HG03139 (cell line): ENCODE results near the gene SPNS3.

Experiments used
- ATAC-seq: cut with Tn5 transposase; IDR thresholded peaks from one replicate; pipeline ENCODE4 v1.9.1; 2021; ENCODE audit not compliant: unreplicated experiment

The SPNS3 gene

DNA sequence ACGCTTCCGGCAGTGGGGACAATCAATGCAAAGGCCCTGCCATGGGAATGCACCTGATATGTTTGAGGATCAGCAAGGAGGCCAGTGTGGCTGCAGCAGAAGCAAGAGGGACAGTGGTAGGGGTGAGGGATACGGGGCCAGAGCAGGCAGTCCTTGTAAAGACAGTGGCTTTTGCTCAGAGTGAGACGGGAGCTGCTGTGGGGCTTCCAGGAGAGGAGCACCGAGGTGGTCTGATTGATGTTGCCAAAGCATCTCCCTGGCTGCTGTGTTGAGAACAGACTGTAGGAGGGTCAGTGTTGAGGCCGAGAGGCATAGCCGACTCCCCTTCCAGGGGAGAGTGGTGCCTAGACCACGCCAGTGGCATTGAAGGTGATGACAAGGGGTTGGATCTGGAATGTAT, 53.6 kb downstream of the SPNS3 start:
- no peak for ATAC-seq

DNA sequence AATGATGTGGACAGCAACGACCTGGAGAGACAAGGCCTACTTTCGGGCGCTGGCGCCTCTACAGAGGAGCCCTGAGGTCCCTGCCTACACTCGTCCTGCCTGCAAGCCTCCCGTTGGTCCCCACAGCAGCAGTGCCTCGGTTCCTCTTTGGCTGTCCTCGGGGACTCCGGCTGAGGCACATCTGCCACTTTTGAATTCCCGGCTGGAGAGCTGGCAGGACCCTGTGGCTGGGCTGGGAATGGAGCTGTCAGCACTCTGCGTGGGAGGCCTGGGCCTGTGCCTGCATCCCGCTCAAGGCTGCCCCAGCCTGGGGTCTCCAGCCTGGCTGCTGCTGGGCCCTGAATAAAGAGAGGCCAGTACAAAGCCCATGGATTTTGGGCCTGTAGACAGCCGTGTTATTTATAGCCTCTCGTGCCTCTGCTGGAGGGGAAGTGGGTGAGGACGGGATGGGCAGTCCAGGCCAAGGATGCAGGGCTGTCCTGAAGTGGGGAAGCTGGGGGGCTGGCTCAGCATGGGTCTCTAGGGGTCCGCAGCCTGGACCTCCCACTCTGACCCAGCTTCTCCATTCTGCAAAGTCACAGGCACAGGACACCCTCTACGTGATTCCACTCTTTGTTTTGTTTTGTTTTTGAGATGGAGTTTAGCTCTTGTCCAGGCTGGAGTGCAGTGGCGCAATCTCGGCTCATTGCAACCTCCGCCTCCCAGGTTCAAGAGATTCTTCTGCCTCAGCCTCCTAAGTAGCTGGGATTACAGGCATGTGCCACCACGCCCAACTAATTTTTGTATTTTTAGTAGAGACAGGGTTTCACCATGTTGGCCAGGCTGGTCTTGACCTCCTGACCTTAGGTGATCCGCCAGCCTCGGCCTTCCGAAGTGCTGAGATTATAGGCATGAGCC, 54.3 kb downstream of the SPNS3 start:
- no peak for ATAC-seq

DNA sequence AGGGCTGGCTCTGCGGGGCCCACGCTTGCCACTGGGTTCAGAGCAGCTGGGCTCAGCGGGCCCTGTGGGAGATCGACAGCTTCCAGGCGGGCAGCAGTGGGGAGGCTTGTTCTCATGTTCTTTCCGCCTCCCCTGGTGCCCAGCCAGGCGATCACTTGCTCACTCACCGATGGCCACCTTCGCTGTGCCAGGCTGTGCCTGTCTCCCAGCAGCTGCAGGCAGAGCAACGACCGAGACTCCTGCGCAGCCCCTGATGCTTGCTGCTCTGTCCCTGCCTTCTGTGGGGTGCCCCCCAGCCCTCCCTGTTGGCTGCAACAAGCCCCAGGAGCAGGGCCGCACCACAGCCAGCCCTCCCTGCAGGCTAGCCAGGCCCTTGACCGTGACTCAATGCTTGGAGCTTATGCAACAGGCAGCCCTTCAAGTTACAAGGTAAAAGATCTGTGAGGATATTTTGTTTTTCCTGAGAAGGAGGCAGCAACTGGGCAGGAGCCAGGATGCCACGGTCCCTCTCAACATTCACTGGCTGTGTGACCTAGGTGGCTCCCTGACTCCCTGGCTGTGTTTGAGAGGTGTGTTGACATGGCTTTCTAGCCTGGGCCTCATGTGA, 55.4 kb downstream of the SPNS3 start:
- ATAC-seq = no peak

DNA sequence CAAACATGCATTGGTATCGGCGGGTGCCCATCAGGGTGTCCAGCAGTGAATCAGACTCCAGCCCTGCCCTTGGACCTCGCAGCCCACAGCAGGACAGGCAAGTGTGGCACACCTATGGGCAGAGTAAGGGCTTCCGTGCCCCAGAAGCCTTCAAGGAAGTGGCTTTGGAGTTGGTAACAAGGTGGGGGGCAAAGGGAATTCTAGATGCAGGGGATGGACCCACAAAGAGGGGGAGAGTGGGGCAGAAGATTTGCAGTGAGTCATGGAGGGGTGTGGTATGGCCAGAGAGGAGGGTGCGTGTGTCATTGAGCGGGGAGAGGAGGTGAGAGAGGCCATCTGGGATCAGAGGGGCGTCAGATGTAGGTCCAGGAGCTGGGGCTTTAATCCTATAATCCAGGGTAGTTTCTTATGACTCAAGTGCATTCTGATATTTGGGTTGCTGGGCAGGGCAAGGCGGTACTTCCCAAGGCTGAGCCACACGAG, 56.4 kb downstream of the SPNS3 start:
- no peak for ATAC-seq

DNA sequence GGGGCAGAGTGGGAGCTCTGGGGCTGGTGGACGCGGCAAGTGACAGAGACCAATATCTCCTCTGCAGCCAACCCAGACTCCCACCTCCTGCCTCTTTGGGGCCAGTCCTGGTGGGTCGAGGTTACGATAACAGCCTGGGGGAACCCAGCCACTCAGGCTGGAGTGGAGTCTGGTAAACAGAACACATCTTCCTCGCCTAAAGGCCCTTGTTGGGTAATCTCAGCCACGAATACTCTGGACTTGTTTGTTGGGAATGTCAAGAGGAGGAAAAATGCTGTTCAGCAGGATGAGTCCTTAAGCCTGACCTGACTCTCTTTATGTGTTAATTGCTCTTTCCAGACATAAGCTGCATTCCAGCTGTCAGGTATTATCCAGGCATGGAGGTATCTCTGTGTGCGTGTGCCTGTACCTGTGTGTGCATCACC, 56.9 kb downstream of the SPNS3 start:
- no peak for ATAC-seq

DNA sequence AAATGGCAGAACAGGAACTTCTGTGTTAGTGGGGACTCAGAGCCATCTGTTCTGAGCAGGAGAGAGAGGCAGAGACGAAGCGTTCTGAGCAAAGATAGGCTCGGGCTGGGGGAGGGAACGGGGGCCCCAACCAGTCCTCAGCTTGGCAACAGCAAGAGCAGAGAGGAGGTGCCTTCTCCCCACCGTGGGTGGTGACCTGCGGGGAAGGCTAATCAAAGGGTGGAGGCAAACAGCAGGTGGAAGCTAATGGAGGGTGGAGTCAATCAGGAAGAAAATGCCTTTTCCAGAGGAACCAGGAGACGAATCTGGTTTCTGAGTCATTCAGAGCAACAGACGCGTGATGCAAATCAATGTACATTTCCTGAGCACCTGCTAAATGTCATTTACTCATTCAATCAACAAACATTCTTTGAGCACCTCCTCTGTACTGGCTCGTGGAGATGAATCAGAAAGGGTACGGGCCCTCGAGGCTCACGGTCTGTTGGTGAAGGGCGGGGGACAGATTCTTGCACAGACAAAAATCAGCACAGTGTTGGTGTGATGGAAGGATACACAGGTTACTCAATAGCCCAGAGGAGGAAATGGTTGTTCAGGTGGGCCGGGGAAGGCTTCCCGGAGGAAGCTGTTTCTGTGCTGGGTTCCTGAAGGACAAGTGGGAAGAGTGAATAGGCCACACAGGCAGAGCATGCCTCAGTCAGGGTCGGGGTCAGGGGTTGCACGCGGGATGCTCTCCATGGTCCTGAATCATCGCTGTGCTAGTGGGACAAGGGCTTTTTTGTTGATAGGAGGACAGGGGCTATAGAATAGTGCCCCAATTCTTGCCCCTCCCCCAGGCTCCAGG, 59.2 kb downstream of the SPNS3 start:
- no peak for ATAC-seq

DNA sequence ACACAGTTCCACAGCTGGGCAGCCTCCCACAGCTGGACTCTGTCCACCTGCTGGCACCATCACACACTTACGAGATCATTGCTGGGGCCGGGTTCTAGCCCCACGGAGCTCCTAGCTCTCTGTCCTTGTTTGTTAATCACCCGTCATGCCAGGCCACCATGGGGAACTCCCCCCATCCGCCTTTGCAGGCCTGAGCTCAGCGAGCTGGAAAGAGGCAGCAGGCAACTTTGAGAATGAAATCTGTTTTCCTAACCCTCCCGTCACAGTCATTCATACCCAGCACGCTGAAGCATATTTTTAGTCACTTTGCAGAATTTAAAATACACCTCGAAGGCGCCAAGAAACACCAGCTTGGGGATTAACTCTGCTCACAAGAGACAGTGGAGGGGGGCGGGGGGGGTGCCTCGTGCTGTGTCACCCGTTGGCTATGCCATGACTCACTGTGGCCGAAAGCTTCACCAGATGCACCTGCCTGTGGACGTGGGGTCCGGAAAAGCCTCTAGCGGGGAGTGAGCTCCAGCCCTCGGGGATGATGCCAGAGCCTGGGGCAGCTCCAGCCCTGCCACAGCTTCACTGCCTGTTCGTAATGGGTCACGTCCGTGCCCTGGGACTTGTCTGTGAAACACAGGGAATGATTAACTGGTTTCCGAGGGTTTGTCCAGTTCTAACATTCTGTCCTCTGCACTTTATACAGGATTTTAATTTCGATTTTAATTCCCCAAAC, 63.5 kb downstream of the SPNS3 start:
- no peak for ATAC-seq

DNA sequence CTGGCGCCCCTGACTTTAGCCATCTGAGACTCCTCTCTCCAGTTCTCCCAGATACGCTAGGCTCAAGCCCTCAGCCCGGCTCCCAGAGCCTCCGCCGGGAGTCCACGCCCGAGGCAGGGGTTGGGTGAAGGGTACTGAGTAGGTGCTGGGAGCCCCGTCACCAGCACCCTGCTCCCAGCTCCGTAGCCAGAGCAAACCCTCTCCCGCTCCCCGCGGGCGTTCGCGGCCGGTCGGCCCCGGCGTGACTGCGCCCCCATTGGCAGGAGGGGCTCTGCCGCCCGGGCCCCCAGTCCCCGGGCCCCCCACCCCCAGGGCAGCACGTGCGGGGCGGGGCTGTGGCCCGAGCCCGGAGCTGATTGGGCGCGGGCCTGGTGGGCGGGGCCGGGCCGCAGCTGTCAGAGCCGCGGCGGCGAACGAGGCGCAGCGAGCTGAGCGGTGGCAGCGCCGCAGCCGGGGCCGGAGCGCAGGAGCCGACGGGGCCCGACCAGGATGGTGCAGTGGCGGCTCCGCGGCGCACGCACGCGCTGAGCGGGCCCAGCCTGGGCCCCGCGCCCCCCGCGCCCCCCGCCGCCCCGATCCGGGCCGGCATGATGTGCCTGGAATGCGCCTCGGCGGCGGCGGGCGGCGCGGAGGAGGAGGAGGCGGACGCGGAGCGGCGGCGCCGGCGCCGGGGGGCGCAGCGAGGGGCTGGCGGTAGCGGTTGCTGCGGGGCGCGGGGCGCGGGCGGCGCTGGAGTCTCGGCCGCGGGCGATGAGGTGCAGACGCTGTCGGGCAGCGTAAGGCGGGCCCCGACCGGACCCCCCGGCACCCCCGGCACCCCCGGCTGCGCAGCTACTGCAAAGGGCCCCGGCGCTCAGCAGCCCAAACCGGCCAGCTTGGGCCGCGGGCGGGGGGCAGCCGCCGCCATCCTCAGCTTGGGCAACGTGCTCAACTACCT, 65.0 kb downstream of the SPNS3 start, which contains the start of gene SPNS2:
Gene SPNS2, plus strand, starts transcription at position 421 of the 937 bp plus-strand sequence. Its CDS starts 167 bp downstream, at position 588.
- ATAC-seq = peak; percentile 58

DNA sequence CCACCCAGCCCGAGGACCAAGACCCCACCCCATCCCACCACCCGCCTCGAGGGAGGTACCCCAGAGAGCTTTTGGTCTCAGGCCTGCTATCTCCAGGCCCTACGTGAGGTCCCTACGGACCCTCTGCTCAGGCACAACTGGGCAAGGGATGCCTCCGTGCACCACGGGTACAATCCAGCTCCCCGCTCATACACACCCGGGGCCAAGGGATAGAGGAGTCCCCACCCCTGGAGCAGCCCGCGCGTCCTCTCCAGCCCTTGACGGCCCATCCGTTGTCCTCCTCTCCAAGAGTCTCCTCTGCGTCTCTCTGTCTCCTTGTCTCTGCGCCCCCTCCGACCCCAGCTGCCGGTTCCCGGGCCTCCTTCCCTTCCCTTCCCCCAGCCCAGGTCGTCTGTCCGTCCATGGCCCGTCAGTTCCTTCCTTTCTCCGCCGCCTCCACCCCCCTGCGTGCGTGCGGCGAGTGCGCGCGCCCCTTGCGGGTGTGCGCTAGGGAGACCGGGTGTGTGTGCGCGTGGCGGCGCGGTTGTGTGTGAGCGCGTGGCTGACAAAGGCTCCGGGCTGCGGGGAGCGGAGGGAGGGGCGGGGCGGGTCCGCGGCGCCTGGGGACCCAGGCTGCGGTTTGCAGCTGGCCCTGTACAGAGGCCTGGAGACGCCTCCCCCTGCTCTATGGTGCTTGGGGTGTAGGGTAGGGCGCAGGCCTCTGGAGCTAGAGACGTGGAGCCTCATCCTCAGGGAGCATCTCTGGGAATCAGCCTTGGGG, 65.9 kb downstream of the SPNS3 start:
- no peak for ATAC-seq

DNA sequence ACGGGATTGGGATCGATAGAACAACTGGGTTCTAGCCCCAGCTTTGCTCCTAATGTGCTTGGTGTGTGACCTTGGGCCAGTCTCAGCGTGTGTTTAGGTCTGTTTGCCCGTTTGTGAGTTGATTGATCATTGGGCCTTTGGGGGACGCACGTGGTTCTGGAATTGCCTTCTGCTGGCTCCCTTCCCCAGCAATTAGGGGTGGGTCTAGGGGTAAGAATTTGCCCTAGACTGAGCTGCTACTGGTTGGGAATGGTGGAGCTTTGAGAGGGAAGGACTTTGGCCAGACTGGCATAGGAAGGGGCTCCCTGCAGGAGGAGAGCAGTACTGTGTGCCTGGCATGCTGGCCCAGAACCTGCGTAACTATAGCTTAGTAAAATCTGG, 66.4 kb downstream of the SPNS3 start:
- ATAC-seq = no peak

DNA sequence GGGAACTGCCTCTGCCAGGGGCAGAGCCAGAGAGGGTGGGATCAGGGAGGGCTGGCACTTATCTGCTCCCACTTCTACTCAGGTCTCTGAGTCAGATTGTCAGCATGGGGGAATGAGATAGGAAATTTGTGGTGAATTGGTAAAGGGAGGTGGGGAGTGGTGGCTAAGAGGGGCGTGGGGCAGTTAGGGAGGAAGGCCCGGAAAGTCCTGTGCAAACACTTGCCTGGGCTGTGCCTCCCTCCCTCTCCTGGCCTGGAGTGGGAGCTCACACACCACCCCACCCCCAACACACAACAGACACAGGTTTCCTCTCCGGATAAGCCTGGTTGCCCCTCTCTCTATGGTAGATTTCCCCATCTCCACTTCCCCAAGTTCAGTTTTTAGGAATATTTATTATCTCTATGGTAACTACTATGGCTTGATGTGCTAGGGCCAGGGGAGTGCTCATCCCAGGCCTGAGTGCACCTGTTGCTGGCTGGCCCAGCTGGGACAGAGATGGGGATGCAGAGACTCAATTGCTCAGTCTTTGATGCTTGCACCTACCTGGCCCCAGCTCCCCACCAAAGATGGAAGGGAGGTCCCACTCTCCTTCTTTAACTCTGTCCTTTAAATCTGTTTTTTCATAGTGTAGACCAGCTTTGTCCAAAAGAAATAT, 67.7 kb downstream of the SPNS3 start:
- ATAC-seq = no peak

DNA sequence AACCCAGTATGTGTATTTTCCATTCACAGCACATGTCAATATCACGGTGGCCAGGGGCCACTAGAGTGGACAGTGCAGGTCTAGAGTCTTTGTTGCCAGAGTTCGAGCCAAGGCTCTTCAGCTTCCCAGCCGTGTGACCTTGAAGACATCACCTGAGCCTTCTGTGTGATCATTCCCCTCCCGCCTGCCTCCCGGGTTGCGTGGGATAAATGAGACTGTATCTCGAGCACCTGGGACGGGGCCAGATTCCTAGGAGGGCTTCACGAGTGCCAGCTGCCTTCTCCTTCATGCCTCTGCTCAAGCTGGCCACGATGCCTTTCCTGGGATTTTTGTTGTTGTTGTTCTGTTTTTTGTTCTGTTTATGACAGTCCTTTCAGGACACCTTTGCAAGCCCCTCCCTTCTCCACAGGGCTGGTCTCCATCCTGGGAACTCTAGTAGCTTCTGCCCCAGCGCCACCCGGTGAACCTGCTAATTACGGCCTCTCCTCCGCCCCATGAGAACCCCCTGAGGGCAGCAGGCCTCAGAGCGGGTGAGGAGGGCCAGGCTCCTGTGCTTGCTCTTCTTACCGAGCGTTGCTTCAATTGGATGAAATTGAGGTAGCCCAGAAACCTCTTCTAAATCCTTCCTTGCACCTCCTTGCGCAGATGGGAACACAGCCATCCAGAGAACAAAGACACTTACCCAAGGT, 68.9 kb downstream of the SPNS3 start:
- ATAC-seq = no peak

DNA sequence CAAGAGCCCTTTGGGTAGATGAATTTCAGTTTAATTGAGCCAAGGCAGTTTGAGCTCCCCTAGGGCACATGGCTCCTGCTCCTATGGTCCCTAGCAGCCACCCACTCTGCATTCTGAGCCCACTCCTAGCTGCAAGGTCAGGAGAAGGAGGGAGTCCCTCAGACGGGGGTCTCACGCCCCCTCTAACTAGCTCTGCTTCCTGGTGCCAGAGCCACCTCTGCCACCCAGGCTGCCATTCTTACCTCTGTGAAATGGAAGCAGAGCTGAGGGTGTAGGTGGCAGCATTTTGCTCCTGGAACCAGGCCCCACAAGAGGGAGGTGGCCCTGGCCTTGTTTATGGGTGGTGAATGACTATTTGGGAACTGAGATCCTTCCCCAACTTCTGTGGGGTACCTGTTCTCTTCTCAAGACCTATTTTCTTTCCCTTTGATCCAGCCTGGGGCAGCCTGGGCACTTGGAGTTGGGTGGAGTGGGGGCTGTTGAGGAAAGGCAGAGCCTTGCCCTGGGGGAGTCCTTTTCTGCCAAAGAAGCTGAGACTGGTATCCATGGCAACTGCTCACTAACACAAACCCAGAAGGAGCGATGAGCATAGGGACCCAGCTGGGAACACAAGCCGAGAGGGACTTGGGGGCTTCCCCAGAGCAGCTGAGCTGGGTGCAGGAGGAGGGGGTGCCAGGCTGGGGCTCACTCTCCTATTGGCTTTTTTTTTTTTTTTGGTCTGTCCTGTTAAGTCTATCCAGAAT, 69.7 kb downstream of the SPNS3 start:
- ATAC-seq = no peak

DNA sequence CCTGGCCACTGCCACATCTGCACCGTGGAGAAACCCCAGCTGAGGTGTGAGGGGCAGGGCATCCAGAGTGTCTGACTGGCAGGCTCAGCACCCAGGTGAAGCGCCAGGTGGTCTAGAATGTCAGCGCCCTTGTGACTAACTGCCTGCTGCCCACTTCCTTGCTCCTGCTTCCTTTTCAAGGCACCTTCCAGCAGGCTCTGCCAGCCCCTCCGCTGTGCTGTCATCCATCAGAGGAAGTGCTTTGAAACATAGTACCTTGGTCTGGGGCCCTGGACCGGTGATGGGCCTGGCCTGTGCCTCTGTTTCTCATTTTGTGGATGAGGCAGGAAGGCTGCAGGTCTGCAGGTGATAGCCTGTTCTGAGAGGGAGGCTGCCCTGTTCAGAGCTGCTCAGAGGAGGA, 70.4 kb downstream of the SPNS3 start:
- ATAC-seq = no peak

DNA sequence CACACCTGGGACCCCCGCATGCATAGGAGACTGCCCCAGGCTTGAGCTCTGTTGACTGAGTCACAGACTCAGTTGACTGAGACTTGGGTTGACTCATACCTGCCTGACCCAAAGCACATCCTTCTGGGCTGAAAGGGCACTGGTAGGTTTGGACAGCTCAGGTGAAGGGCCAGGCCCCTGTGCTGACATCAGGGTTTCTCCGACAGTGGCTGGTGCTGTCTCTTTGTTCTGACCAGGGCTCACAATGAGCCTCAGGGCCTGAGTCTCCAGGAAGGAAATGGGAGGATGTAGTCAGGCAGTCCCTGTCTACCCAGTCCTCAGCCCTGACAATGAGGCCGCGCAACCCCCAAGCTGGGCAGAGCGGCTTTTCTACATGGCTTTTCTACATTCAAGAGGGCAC, 71.4 kb downstream of the SPNS3 start:
- no peak for ATAC-seq

DNA sequence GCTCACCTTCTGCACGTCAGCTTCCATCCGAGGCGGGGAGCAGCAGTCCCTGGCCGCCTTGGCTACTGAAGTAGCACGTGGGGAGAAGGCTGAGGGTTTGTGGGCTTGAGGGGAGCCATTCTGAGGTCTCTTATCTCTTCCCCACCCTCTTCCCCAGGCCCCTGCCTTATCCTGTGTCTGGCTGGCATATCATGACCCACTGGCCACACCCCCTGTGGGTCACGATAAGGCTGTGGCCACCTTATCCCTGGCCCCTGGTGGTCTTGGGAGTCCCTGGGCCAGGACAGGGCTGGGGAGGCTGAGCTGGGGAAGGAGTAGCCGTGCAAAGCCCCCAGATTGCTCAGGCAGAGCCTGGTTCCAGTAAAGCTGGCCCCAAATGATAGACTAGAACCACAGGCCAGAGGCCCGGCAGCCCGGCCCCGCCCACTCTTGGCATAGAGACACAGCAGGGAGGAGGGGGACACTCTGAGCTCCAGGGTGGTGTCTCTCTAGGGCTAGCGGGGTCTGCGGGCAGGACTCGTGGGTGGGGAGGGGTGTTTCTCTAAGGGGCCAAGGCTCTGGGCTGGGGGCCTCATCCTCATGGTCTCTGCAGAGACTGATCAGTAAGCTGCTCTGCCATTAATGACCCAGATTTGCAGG, 72.6 kb downstream of the SPNS3 start:
- ATAC-seq = no peak

DNA sequence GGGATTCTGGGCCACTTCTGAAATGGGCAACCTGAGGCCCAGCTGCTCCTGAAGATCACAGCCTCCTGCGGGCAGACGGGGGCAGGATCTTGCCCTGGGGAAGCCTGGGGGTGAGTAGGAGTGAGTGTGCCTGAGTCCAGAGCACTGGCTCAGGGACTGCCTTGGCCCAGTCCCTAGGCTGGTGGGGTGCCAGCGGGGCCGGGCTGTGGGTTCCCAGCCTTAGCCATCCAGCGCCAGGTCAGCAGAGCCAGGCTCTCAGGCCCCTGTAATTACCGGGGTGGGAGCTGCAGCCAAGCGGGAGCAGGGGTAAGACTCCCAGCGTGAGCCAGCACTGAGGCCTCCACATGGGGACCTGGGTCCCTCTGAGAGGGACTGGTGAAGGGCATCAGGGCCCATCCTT, 73.2 kb downstream of the SPNS3 start:
- ATAC-seq = no peak
